ENCODE measurements around the gene CDC14A.

CDC14A gene

DNA sequence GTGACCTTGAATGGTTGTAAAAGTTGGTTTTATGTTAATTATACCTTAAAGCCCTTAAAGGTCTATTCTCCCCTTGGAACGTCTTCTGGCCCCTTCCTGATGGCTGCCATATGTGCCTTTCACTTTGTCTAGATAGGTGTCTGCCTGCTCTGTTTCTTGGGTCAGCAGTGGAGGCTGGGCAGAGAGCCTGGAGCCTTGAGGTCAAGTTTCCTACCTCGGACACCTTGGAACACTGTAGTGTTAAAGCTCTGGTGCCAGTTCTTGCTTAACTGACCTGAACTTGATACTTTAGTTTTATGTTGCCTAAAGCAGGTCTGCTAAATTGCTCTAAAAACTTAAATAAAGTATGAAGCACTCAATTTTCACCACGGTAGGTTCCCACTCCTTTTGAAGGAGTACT lies 86.5 kb downstream of the CDC14A start:
- FAIRE-seq (no peak), DNase-seq (ENCODE audit: extremely low spot score, insufficient read length, low read depth) (no peak)

GRCh38 chr1:100440075-100440809 lies 87.9 kb downstream of the CDC14A start:
- no peak for DNase-seq (ENCODE audit: extremely low spot score, insufficient read length, low read depth)
- FAIRE-seq: peak; percentile 5

DNA sequence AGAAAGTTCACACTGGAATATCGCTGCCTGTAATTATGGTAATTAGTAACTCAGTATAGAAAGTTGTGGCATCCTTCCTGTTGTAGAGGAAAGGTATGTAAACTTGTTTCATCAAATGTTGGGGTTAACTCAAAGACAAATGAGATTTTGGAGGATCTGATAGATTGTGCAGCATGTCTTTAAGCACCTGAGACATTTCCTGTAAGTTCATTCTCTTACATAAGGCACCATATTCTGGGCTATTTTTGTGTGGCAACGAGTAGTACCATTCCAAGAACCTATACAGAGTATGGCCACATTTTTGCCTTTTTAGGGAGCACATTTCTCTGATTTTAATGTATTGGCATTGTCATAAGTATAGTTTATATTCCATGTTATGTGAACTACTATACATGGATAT lies 88.8 kb downstream of the CDC14A start:
- peak; percentile 54 for FAIRE-seq
- DNase-seq (ENCODE audit: extremely low spot score, insufficient read length, low read depth): no peak

DNA sequence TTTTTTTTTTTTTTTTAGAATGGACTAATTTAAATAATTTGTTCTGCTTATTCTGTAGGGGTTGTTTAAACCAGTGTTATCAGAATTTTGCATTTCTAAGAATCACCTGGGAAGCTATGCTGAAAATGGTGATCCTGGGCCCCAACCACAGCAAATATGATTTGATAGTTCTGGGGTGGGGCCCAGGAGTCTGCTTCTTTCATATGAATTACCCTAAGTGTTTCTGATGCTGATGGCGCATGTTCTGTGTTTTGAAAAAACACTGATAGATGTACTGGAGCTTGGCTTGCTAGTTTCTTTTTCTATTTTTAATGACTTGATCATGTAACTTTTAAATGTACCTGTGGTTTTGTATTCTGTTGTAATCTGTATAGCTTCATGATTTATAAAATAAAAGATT lies 89.3 kb downstream of the CDC14A start:
- no peak for DNase-seq (ENCODE audit: extremely low spot score, insufficient read length, low read depth)
- no peak for FAIRE-seq

GRCh38 chr1:100443811-100444571 lies 91.7 kb downstream of the CDC14A start:
- DNase-seq (ENCODE audit: extremely low spot score, insufficient read length, low read depth): no peak
- FAIRE-seq: peak; percentile 86

GRCh38 chr1:100445565-100445964 lies 93.3 kb downstream of the CDC14A start:
- DNase-seq (ENCODE audit: extremely low spot score, insufficient read length, low read depth): no peak
- FAIRE-seq: no peak

DNA sequence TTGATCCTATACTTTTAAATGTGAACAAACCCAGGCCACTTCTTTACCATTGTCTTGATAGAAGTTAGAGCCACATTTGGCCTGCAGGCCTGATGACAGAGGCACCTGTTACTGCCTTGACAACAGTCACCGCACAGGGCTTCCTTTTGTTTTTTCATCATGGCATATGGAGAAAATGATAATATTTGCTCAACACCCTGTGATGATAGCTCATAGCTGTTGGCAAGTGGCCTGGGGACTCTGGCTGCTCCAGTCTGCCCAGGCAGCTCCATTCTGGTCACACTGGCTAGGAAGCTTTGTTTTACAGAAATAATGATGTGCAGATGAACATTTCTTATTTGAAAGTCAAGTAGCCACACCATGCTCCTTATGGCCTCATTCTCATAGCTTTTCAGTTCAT lies 96.1 kb downstream of the CDC14A start:
- no peak for DNase-seq (ENCODE audit: extremely low spot score, insufficient read length, low read depth)
- no peak for FAIRE-seq

DNA sequence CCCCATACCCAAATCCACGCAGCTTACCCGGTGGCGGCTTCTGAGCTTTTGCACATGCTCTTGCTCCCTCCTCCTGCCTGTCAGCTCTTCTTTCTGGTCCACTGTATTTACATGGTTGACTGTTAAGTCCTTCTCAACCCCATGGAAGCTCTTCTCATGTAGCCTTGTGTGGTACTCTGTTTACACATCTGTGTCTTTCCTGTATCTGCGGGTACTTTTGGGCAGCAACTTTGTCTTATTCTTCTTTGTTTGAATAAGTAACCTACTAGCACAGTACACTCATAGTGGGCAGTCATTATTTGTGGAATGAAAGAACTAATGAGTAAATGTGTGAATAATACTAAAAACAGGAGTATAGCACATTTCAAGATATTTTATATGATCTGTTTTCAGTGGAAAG lies 97.2 kb downstream of the CDC14A start:
- no peak for DNase-seq (ENCODE audit: extremely low spot score, insufficient read length, low read depth)
- no peak for FAIRE-seq

- peak; percentile 63 for FAIRE-seq
- no peak for DNase-seq (ENCODE audit: extremely low spot score, insufficient read length, low read depth)
Observed at GRCh38 chr1:100452641-100453040, 100.3 kb downstream of the CDC14A start.

DNA sequence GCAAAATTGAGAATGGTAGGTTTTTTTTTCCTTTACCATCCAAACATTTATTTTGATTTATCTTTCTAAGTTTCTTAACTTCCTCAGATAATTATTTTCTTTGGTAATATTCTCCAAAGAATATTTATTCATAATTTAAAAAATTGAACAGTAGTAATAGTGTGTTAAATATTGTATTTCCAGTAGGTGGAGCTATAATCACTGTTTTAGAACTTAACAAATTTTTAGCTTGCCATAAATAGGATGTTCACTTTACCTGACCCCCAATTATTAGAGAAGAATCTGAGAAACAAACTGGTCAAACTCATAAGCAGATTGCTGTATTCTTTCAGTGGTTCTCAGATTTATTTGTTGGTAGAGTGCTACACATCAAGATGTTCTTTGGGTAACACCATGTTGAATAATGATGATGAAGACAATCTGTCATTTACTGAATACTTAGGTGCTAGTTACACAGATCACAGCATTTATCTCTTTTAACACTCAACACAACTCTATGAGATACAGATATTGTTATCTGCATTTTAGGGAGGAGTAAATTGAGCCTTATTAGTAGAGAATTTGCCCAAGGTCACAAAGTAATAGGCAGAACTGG lies 103.3 kb downstream of the CDC14A start:
- FAIRE-seq: peak; percentile 39

GRCh38 chr1:100456880-100457279 lies 104.6 kb downstream of the CDC14A start:
- no peak for DNase-seq (ENCODE audit: extremely low spot score, insufficient read length, low read depth)

More for the DNA sequence above, 103.3 kb downstream of the CDC14A start:
- DNase-seq (ENCODE audit: extremely low spot score, insufficient read length, low read depth): no peak

GRCh38 chr1:100457683-100458082 lies 105.4 kb downstream of the CDC14A start:
- DNase-seq (ENCODE audit: extremely low spot score, insufficient read length, low read depth) (no peak), FAIRE-seq (no peak)

More at GRCh38 chr1:100456880-100457279, 104.6 kb downstream of the CDC14A start:
- FAIRE-seq: no peak

GRCh38 chr1:100458661-100459357 lies 106.5 kb downstream of the CDC14A start:
- DNase-seq (ENCODE audit: extremely low spot score, insufficient read length, low read depth) (no peak), FAIRE-seq (no peak)

DNA sequence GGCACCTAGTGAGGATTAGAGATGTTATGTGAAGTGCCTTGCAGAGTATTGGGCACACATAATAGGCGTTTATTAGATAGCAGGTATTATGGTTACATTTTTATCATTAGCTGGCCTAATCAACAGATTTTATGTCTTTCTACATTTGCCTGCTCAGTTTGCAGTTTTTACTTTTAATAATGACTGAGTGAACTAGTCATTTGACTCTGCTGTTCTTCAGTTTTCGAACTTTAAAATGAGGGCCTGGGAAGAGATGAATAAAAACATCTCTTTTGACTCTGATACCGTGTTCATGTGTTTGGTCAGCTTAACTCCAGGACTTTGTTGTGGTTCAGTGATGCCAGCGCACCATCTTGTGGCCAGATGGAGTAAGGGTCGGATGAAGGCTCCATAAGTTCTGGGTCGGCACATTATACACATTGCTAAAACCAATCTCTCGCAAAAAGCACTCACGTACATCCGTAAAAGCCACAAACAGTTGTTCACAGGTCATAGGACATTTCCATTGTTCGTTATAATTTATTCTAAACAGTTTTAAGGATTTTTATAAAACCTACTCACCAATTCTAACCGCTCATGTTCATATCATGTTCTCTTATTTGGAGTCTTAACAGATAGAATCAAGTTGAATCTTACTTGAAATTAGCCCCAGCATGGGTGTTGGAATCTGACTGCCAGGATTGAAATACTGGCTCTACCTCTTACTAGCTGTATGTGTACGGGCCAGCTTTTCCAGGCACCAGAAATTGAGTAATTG lies 107.2 kb downstream of the CDC14A start:
- peak; percentile 37 for DNase-seq (ENCODE audit: extremely low spot score, insufficient read length, low read depth)
- FAIRE-seq: peak; percentile 91

- no peak for FAIRE-seq
- no peak for DNase-seq (ENCODE audit: extremely low spot score, insufficient read length, low read depth)
Observed at GRCh38 chr1:100461222-100461621, 108.9 kb downstream of the CDC14A start.

DNA sequence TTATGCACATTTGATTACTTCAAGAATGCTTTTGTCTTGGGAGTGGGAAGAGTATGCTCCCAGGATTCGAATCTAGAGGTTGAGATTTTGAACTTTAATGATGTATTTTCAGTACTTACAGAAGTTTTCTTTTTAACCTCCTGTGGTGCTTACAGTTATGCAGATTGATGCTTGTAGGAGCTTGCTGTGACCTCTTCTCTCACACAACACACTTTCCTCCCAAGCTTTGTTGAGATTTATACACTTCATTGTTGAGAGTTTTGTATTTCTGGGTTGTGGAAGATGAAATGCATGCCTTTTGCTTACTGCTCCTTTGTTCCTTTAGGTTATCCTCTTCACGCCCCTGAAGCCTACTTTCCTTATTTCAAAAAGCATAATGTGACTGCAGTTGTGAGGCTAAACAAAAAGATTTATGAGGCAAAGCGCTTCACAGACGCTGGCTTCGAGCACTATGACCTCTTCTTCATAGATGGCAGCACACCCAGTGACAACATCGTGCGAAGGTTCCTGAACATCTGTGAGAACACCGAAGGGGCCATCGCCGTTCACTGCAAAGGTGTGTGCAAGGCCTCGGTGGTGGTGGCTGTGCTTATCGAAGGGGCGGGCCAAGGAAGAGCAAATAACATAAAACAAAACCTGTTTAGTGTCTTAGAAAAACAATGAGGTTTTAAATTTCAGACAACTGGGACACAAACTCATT lies 110.2 kb downstream of the CDC14A start:
- DNase-seq (ENCODE audit: extremely low spot score, insufficient read length, low read depth) (no peak), FAIRE-seq (no peak)

GRCh38 chr1:100463791-100464424 lies 111.6 kb downstream of the CDC14A start:
- FAIRE-seq (peak; percentile 81), DNase-seq (ENCODE audit: extremely low spot score, insufficient read length, low read depth) (no peak)

GRCh38 chr1:100469578-100469977 lies 117.3 kb downstream of the CDC14A start:
- FAIRE-seq (no peak), DNase-seq (ENCODE audit: extremely low spot score, insufficient read length, low read depth) (no peak)

DNA sequence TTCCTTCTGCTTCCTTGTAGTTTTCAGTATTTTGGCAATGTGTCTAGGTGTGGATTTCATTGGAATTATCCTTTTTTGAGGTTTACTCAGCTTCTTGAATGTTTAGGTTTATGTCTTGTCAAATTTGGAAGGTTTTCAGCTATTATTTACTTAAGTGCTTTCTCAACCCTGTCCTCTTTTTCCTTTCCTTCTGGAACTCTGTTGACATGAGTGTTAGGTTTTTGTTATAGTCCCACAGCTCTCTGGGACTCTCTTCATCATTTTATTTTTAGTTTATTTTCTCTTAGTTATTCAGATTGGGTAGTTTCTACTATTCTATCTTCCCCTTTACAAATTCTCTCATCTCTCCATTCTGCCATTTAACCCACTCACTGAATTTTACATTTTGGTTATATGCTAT lies 122.5 kb downstream of the CDC14A start:
- no peak for FAIRE-seq
- DNase-seq (ENCODE audit: extremely low spot score, insufficient read length, low read depth): no peak
